ENCODE measurements around the gene MACROD2. TPM values are rescaled to one million over a fixed set of nuclear protein-coding genes. Genes with fewer than 3 reads are reported as not detected.

The MACROD2 gene
- total RNA-seq, 1 donor from 2014 or later, result 3.1 TPM

- Histone ChIP-seq H3K9me3 (ENCODE audit: control insufficient read depth in 3 of 3, low read length in 3 of 3) (no peaks in the 10 kb centered on the region), H3K27ac (ENCODE audit: low read depth, low read length) (no peak overlapping the region), H3K4me1 (ENCODE audit: control insufficient read depth in 3 of 3, insufficient read depth in 3 of 3, low read length in 3 of 3) (no peaks in the 10 kb centered on the region), H3K27me3 (ENCODE audit: control insufficient read depth in 3 of 3, insufficient read depth in 3 of 3, low read length in 3 of 3) (no peaks in the 10 kb centered on the region), H3K9ac (ENCODE audit: low read depth in 1 of 3, low read length in 3 of 3) (no peak overlapping the region), H3K36me3 (ENCODE audit: control insufficient read depth in 3 of 3, insufficient read depth in 3 of 3, low read length in 3 of 3) (no peaks in the 10 kb centered on the region), H3K4me3 (ENCODE audit: low read length in 3 of 3) (no peak overlapping the region)
These were observed 1391.9 kb downstream of the MACROD2 start for GRCh38 chr20:15387228-15387627.

- H3K4me3 ChIP-seq (ENCODE audit: low read length in 3 of 3), result no peak overlapping the region
- H3K36me3 ChIP-seq (ENCODE audit: control insufficient read depth in 3 of 3, insufficient read depth in 3 of 3, low read length in 3 of 3), result no peaks in the 10 kb centered on the region
- H3K4me1 ChIP-seq (ENCODE audit: control insufficient read depth in 3 of 3, insufficient read depth in 3 of 3, low read length in 3 of 3), result no peaks in the 10 kb centered on the region
- no peak overlapping the region for H3K9ac ChIP-seq (ENCODE audit: low read depth in 1 of 3, low read length in 3 of 3)
- no peak overlapping the region for H3K27ac ChIP-seq (ENCODE audit: low read depth, low read length)
- H3K9me3 ChIP-seq (ENCODE audit: control insufficient read depth in 3 of 3, low read length in 3 of 3), result no peaks in the 10 kb centered on the region
- H3K27me3 ChIP-seq (ENCODE audit: control insufficient read depth in 3 of 3, insufficient read depth in 3 of 3, low read length in 3 of 3), result no peaks in the 10 kb centered on the region
These were observed 1400.1 kb downstream of the MACROD2 start for GRCh38 chr20:15395457-15395856.

DNA sequence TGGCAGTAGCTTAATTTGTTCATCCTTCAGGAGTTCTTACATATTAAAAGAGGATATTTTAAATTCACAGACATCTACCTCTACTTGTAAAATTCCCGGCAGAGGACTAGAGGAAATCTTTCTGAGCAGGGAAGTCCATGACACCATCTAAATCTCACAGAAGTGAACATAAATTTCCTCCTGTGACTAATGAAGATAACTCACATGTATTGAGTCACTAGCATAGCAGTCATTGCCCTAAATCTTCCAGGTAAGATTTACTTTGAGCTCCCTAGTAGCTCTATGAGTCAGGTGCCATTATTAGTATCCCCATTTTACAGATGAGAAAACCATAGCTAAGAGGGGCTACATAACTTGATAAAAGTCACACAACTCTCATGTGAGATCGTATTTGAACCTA is 1400.7 kb downstream of the MACROD2 start:
- no peak overlapping the region for H3K9ac ChIP-seq (ENCODE audit: low read depth in 1 of 3, low read length in 3 of 3)
- no peaks in the 10 kb centered on the region for H3K9me3 ChIP-seq (ENCODE audit: control insufficient read depth in 3 of 3, low read length in 3 of 3)
- H3K4me3 ChIP-seq (ENCODE audit: low read length in 3 of 3), result no peak overlapping the region
- no peaks in the 10 kb centered on the region for H3K36me3 ChIP-seq (ENCODE audit: control insufficient read depth in 3 of 3, insufficient read depth in 3 of 3, low read length in 3 of 3)
- no peak overlapping the region for H3K27ac ChIP-seq (ENCODE audit: low read depth, low read length)
- no peaks in the 10 kb centered on the region for H3K27me3 ChIP-seq (ENCODE audit: control insufficient read depth in 3 of 3, insufficient read depth in 3 of 3, low read length in 3 of 3)
- no peaks in the 10 kb centered on the region for H3K4me1 ChIP-seq (ENCODE audit: control insufficient read depth in 3 of 3, insufficient read depth in 3 of 3, low read length in 3 of 3)

DNA sequence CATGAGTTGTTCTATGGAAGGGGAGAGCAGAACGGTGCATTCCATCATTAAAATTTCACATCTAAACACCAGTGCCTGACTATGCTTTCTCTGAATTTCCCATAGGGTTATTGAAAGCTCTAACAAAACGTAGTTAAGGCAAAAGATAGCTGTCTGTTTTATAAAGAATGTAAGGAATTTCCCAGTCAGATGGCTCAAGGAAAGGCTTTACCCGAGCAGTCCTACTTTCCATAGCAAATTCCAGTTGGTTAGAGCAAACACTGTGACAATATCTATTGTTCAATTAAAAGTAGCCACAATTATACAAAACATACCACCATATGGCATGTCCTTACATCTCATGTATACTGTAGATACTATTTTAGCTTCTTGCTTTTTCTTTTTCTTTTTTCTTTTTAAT is 1401.6 kb downstream of the MACROD2 start:
- no peaks in the 10 kb centered on the region for H3K9me3 ChIP-seq (ENCODE audit: control insufficient read depth in 3 of 3, low read length in 3 of 3)
- no peaks in the 10 kb centered on the region for H3K4me1 ChIP-seq (ENCODE audit: control insufficient read depth in 3 of 3, insufficient read depth in 3 of 3, low read length in 3 of 3)
- no peaks in the 10 kb centered on the region for H3K36me3 ChIP-seq (ENCODE audit: control insufficient read depth in 3 of 3, insufficient read depth in 3 of 3, low read length in 3 of 3)
- no peak overlapping the region for H3K4me3 ChIP-seq (ENCODE audit: low read length in 3 of 3)
- no peaks in the 10 kb centered on the region for H3K27me3 ChIP-seq (ENCODE audit: control insufficient read depth in 3 of 3, insufficient read depth in 3 of 3, low read length in 3 of 3)
- H3K27ac ChIP-seq (ENCODE audit: low read depth, low read length), result no peak overlapping the region
- H3K9ac ChIP-seq (ENCODE audit: low read depth in 1 of 3, low read length in 3 of 3), result no peak overlapping the region

- no peaks in the 10 kb centered on the region for H3K9me3 ChIP-seq (ENCODE audit: control insufficient read depth in 3 of 3, low read length in 3 of 3)
- no peak overlapping the region for H3K4me3 ChIP-seq (ENCODE audit: low read length in 3 of 3)
- no peak overlapping the region for H3K27ac ChIP-seq (ENCODE audit: low read depth, low read length)
- no peak overlapping the region for H3K9ac ChIP-seq (ENCODE audit: low read depth in 1 of 3, low read length in 3 of 3)
- no peaks in the 10 kb centered on the region for H3K27me3 ChIP-seq (ENCODE audit: control insufficient read depth in 3 of 3, insufficient read depth in 3 of 3, low read length in 3 of 3)
- H3K36me3 ChIP-seq (ENCODE audit: control insufficient read depth in 3 of 3, insufficient read depth in 3 of 3, low read length in 3 of 3), result no peaks in the 10 kb centered on the region
- no peaks in the 10 kb centered on the region for H3K4me1 ChIP-seq (ENCODE audit: control insufficient read depth in 3 of 3, insufficient read depth in 3 of 3, low read length in 3 of 3)
These were observed 1404.5 kb downstream of the MACROD2 start for GRCh38 chr20:15399781-15400180.

- no peaks in the 10 kb centered on the region for H3K4me1 ChIP-seq (ENCODE audit: control insufficient read depth in 3 of 3, insufficient read depth in 3 of 3, low read length in 3 of 3)
- H3K27ac ChIP-seq (ENCODE audit: low read depth, low read length), result no peak overlapping the region
These were observed 1410.8 kb downstream of the MACROD2 start for GRCh38 chr20:15406072-15406471.

GRCh38 chr20:15411781-15412180 is 1416.5 kb downstream of the MACROD2 start:
- Histone ChIP-seq H3K36me3 (ENCODE audit: control insufficient read depth in 3 of 3, insufficient read depth in 3 of 3, low read length in 3 of 3) (no peaks in the 10 kb centered on the region), H3K4me1 (ENCODE audit: control insufficient read depth in 3 of 3, insufficient read depth in 3 of 3, low read length in 3 of 3) (no peaks in the 10 kb centered on the region), H3K4me3 (ENCODE audit: low read length in 3 of 3) (no peak overlapping the region), H3K9ac (ENCODE audit: low read depth in 1 of 3, low read length in 3 of 3) (no peak overlapping the region), H3K27me3 (ENCODE audit: control insufficient read depth in 3 of 3, insufficient read depth in 3 of 3, low read length in 3 of 3) (no peaks in the 10 kb centered on the region), H3K27ac (ENCODE audit: low read depth, low read length) (no peak overlapping the region), H3K9me3 (ENCODE audit: control insufficient read depth in 3 of 3, low read length in 3 of 3) (no peaks in the 10 kb centered on the region)

More at GRCh38 chr20:15406072-15406471, 1410.8 kb downstream of the MACROD2 start:
- Histone ChIP-seq H3K4me3 (ENCODE audit: low read length in 3 of 3) (no peak overlapping the region), H3K27me3 (ENCODE audit: control insufficient read depth in 3 of 3, insufficient read depth in 3 of 3, low read length in 3 of 3) (no peaks in the 10 kb centered on the region), H3K36me3 (ENCODE audit: control insufficient read depth in 3 of 3, insufficient read depth in 3 of 3, low read length in 3 of 3) (no peaks in the 10 kb centered on the region), H3K9me3 (ENCODE audit: control insufficient read depth in 3 of 3, low read length in 3 of 3) (no peaks in the 10 kb centered on the region), H3K9ac (ENCODE audit: low read depth in 1 of 3, low read length in 3 of 3) (no peak overlapping the region)

- H3K36me3 ChIP-seq (ENCODE audit: control insufficient read depth in 3 of 3, insufficient read depth in 3 of 3, low read length in 3 of 3), result no peaks in the 10 kb centered on the region
- no peaks in the 10 kb centered on the region for H3K27me3 ChIP-seq (ENCODE audit: control insufficient read depth in 3 of 3, insufficient read depth in 3 of 3, low read length in 3 of 3)
- no peak overlapping the region for H3K9ac ChIP-seq (ENCODE audit: low read depth in 1 of 3, low read length in 3 of 3)
- H3K4me3 ChIP-seq (ENCODE audit: low read length in 3 of 3), result no peak overlapping the region
- no peaks in the 10 kb centered on the region for H3K4me1 ChIP-seq (ENCODE audit: control insufficient read depth in 3 of 3, insufficient read depth in 3 of 3, low read length in 3 of 3)
- no peak overlapping the region for H3K27ac ChIP-seq (ENCODE audit: low read depth, low read length)
- H3K9me3 ChIP-seq (ENCODE audit: control insufficient read depth in 3 of 3, low read length in 3 of 3), result no peaks in the 10 kb centered on the region
These were observed 1420.6 kb downstream of the MACROD2 start for GRCh38 chr20:15415908-15416307.

GRCh38 chr20:15419856-15420255 is 1424.5 kb downstream of the MACROD2 start:
- H3K27me3 ChIP-seq (ENCODE audit: control insufficient read depth in 3 of 3, insufficient read depth in 3 of 3, low read length in 3 of 3), result no peaks in the 10 kb centered on the region
- H3K4me1 ChIP-seq (ENCODE audit: control insufficient read depth in 3 of 3, insufficient read depth in 3 of 3, low read length in 3 of 3), result no peaks in the 10 kb centered on the region
- no peaks in the 10 kb centered on the region for H3K9me3 ChIP-seq (ENCODE audit: control insufficient read depth in 3 of 3, low read length in 3 of 3)
- no peak overlapping the region for H3K9ac ChIP-seq (ENCODE audit: low read depth in 1 of 3, low read length in 3 of 3)
- H3K4me3 ChIP-seq (ENCODE audit: low read length in 3 of 3), result no peak overlapping the region
- no peaks in the 10 kb centered on the region for H3K36me3 ChIP-seq (ENCODE audit: control insufficient read depth in 3 of 3, insufficient read depth in 3 of 3, low read length in 3 of 3)
- H3K27ac ChIP-seq (ENCODE audit: low read depth, low read length), result no peak overlapping the region

- Histone ChIP-seq H3K4me1 (ENCODE audit: control insufficient read depth in 3 of 3, insufficient read depth in 3 of 3, low read length in 3 of 3) (no peaks in the 10 kb centered on the region), H3K27me3 (ENCODE audit: control insufficient read depth in 3 of 3, insufficient read depth in 3 of 3, low read length in 3 of 3) (no peaks in the 10 kb centered on the region), H3K27ac (ENCODE audit: low read depth, low read length) (no peak overlapping the region), H3K4me3 (ENCODE audit: low read length in 3 of 3) (no peak overlapping the region), H3K9ac (ENCODE audit: low read depth in 1 of 3, low read length in 3 of 3) (no peak overlapping the region), H3K36me3 (ENCODE audit: control insufficient read depth in 3 of 3, insufficient read depth in 3 of 3, low read length in 3 of 3) (no peaks in the 10 kb centered on the region), H3K9me3 (ENCODE audit: control insufficient read depth in 3 of 3, low read length in 3 of 3) (no peaks in the 10 kb centered on the region)
These were observed 1427.7 kb downstream of the MACROD2 start for GRCh38 chr20:15422966-15423365.

DNA sequence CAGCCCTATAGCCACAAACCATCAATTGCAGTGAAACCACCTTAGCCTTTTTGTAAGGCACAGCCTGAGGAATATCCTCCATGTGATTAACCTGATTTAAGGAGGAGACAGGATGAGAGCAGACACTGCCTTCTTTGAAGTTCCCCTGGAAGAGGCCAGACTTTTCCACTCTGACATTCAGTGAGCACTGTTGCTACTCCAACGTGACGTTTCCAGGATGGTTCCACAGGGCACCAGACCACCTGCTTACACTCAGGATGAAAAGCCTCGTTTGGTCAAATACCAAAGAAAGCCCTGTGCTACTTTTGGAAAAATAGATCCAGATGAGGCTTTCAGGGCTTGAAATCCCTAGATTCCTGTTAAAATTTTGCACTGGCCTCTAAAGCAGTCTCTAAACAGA is 1444.2 kb downstream of the MACROD2 start:
- Histone ChIP-seq H3K4me3 (ENCODE audit: low read length in 3 of 3) (no peak overlapping the region), H3K36me3 (ENCODE audit: control insufficient read depth in 3 of 3, insufficient read depth in 3 of 3, low read length in 3 of 3) (no peaks in the 10 kb centered on the region), H3K9me3 (ENCODE audit: control insufficient read depth in 3 of 3, low read length in 3 of 3) (no peaks in the 10 kb centered on the region), H3K4me1 (ENCODE audit: control insufficient read depth in 3 of 3, insufficient read depth in 3 of 3, low read length in 3 of 3) (no peaks in the 10 kb centered on the region), H3K27ac (ENCODE audit: low read depth, low read length) (no peak overlapping the region), H3K9ac (ENCODE audit: low read depth in 1 of 3, low read length in 3 of 3) (no peak overlapping the region), H3K27me3 (ENCODE audit: control insufficient read depth in 3 of 3, insufficient read depth in 3 of 3, low read length in 3 of 3) (no peaks in the 10 kb centered on the region)

All from skeletal muscle tissue (tissue), 4 donors.